Mammary epithelial cell (primary cell): ENCODE results near the gene SMIM24.

Experiments used
- EZH2 ChIP-seq: IDR thresholded peaks from 2 replicates; pipeline ENCODE4 v1.6.1; 2012; ENCODE audit warnings: low read length, inconsistent platforms, borderline replicate concordance
- TF ChIP-seq, protein P1 (sequence below), 2 donors: IDR thresholded peaks in 1 of 2; conservative IDR thresholded peaks in 1 of 2; 2 replicates each; pipeline ENCODE4 v1.5.1; 2011 to 2012; ENCODE audit warnings: inconsistent platforms in 2 of 2, low read length in 2 of 2, mild to moderate bottlenecking in 2 of 2, control low read depth in 1 of 2, low read depth in 1 of 2; ENCODE audit not compliant: insufficient read depth in 1 of 2; ENCODE audit errors: extremely low read depth in 1 of 2

DNA sequence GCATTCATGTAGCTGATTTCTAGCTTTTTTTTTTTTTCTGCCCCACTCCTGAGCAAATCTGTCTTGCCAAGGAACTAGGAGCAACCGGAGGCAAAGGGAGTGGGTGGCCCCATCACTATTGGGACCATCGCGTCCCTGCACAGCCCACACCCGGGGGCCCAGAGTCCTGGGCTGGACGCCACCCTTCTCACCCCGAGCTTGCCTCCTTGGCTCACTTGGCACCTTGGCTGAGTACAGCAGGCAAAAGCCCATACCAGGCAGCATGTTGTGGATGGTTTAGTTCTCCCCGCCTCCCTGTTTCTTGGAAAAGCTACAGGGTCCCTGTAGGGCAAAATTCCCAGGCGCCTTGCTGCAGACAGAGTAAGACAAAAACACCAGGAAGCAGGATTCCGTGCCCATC, 13.7 kb downstream of the SMIM24 start:
- TF ChIP-seq, protein P1, sequence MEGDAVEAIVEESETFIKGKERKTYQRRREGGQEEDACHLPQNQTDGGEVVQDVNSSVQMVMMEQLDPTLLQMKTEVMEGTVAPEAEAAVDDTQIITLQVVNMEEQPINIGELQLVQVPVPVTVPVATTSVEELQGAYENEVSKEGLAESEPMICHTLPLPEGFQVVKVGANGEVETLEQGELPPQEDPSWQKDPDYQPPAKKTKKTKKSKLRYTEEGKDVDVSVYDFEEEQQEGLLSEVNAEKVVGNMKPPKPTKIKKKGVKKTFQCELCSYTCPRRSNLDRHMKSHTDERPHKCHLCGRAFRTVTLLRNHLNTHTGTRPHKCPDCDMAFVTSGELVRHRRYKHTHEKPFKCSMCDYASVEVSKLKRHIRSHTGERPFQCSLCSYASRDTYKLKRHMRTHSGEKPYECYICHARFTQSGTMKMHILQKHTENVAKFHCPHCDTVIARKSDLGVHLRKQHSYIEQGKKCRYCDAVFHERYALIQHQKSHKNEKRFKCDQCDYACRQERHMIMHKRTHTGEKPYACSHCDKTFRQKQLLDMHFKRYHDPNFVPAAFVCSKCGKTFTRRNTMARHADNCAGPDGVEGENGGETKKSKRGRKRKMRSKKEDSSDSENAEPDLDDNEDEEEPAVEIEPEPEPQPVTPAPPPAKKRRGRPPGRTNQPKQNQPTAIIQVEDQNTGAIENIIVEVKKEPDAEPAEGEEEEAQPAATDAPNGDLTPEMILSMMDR (conservative IDR thresholded peaks at IDR 0.05 in 1 of 2, IDR thresholded peaks at IDR 0.05 in 1 of 2; ENCODE audit: extremely low read depth in 1 of 2, insufficient read depth in 1 of 2, low read depth in 1 of 2, low read length in 2 of 2), result no peak
- no peak for TF ChIP-seq EZH2
